H9 (cell line): ENCODE data around the gene AIG1. TPM values are rescaled to one million over a fixed set of nuclear protein-coding genes. Genes with fewer than 3 reads are reported as not detected.

Experiments used
- DNase-seq: peaks from one replicate; pipeline ENCODE4 v3.0.0-alpha.2; 2017
- H2AFZ ChIP-seq: one replicate; pipeline ENCODE4 v1.6.1; 2013; ENCODE audit warnings: mild to moderate bottlenecking, low read length, control low read depth, moderate library complexity
- H2AK5ac ChIP-seq: 2 replicates; pipeline ENCODE4 v1.6.1; 2013; ENCODE audit warnings: low read length, control low read depth, mixed read lengths; ENCODE audit not compliant: insufficient read length
- H2BK120ac ChIP-seq: one replicate; pipeline ENCODE4 v1.6.1; 2013; ENCODE audit warnings: low read depth, mild to moderate bottlenecking, low read length, control low read depth, inconsistent platforms; ENCODE audit not compliant: poor library complexity, severe bottlenecking
- H2BK12ac ChIP-seq: 2 replicates; pipeline ENCODE4 v1.6.1; 2013; ENCODE audit warnings: low read length, control low read depth, mixed read lengths, low read depth; ENCODE audit not compliant: insufficient read length
- H2BK15ac ChIP-seq: 2 replicates; pipeline ENCODE4 v1.6.1; 2013; ENCODE audit warnings: low read depth, low read length, control low read depth
- H2BK20ac ChIP-seq: one replicate; pipeline ENCODE4 v1.6.1; 2013; ENCODE audit warnings: low read depth, mild to moderate bottlenecking, low read length, control low read depth, inconsistent platforms; ENCODE audit not compliant: poor library complexity, severe bottlenecking
- H2BK5ac ChIP-seq: 2 replicates; pipeline ENCODE4 v1.6.1; 2013; ENCODE audit warnings: low read length, control low read depth, mixed read lengths; ENCODE audit not compliant: insufficient read length
- H3K14ac ChIP-seq: 2 replicates; pipeline ENCODE4 v1.6.1; 2013; ENCODE audit warnings: low read length, control low read depth; ENCODE audit not compliant: insufficient read depth
- H3K18ac ChIP-seq: 2 replicates; pipeline ENCODE4 v1.6.1; 2013; ENCODE audit warnings: low read depth, mild to moderate bottlenecking, mixed read lengths, low read length, control low read depth; ENCODE audit not compliant: insufficient read length
- H3K23ac ChIP-seq: 2 replicates; pipeline ENCODE4 v1.6.1; 2013; ENCODE audit warnings: low read length, control low read depth, mixed read lengths, low read depth; ENCODE audit not compliant: insufficient read length
- H3K23me2 ChIP-seq: 2 replicates; pipeline ENCODE4 v1.6.1; 2013; ENCODE audit warnings: low read depth, mild to moderate bottlenecking, mixed read lengths, low read length, control low read depth; ENCODE audit not compliant: insufficient read length, poor library complexity, severe bottlenecking
- H3K27ac ChIP-seq: 2 replicates; pipeline ENCODE4 v1.5.1; 2013; ENCODE audit warnings: low read length, control low read depth, mixed read lengths, low read depth; ENCODE audit not compliant: insufficient read length
- H3K27me3 ChIP-seq: 2 replicates; pipeline ENCODE4 v1.6.1; 2013; ENCODE audit warnings: low read length, control low read depth, inconsistent platforms; ENCODE audit not compliant: insufficient read depth
- H3K4ac ChIP-seq: 2 replicates; pipeline ENCODE4 v1.6.1; 2013; ENCODE audit warnings: low read depth, mild to moderate bottlenecking, control low read depth, inconsistent platforms, low read length, moderate library complexity
- H3K4me1 ChIP-seq: 2 replicates; pipeline ENCODE4 v1.6.1; 2013; ENCODE audit warnings: low read length, control low read depth, inconsistent platforms; ENCODE audit not compliant: insufficient read depth
- H3K4me2 ChIP-seq: 2 replicates; pipeline ENCODE4 v1.6.1; 2013; ENCODE audit warnings: low read length, control low read depth, mixed read lengths; ENCODE audit not compliant: insufficient read length, insufficient read depth
- H3K56ac ChIP-seq: 2 replicates; pipeline ENCODE4 v1.6.1; 2013; ENCODE audit warnings: low read depth, mild to moderate bottlenecking, mixed read lengths, low read length, control low read depth; ENCODE audit not compliant: insufficient read length
- H3K79me1 ChIP-seq: 2 replicates; pipeline ENCODE4 v1.6.1; 2013; ENCODE audit warnings: low read depth, mild to moderate bottlenecking, moderate library complexity, low read length, control low read depth, inconsistent platforms; ENCODE audit not compliant: insufficient read depth, poor library complexity, severe bottlenecking
- H3K79me2 ChIP-seq: 2 replicates; pipeline ENCODE4 v1.6.1; 2013; ENCODE audit warnings: low read length, control low read depth, inconsistent platforms; ENCODE audit not compliant: insufficient read depth
- H3K9ac ChIP-seq: 2 replicates; pipeline ENCODE4 v1.6.1; 2013; ENCODE audit warnings: low read length, control low read depth, mixed read lengths; ENCODE audit not compliant: insufficient read length; ENCODE audit errors: extremely low read depth
- H3K9me3 ChIP-seq: one replicate; pipeline ENCODE4 v1.6.1; 2013; ENCODE audit warnings: low read depth, low read length, inconsistent platforms; ENCODE audit not compliant: control insufficient read depth
- H3T11ph ChIP-seq: one replicate; pipeline ENCODE4 v1.6.1; 2013; ENCODE audit warnings: mild to moderate bottlenecking, low read length, control low read depth, inconsistent platforms
- H4K20me1 ChIP-seq: one replicate; pipeline ENCODE4 v1.6.1; 2013; ENCODE audit not compliant: control insufficient read depth, insufficient read length, insufficient read depth
- H4K5ac ChIP-seq: 2 replicates; pipeline ENCODE4 v1.6.1; 2013; ENCODE audit warnings: low read depth, mild to moderate bottlenecking, mixed read lengths, low read length, control low read depth; ENCODE audit not compliant: insufficient read length
- H4K8ac ChIP-seq: replicated peaks from 2 replicates; pipeline ENCODE4 v1.6.1; 2013; ENCODE audit warnings: low read length, control low read depth, mixed read lengths, low read depth; ENCODE audit not compliant: insufficient read length
- H4K91ac ChIP-seq: 2 replicates; pipeline ENCODE4 v1.6.1; 2013; ENCODE audit warnings: low read depth, mild to moderate bottlenecking, moderate library complexity, mixed read lengths, low read length, control low read depth; ENCODE audit not compliant: insufficient read length
- H3K27ac Mint-ChIP-seq, 3 experiments: 2 replicates in 2 of 3; 3 replicates in 1 of 3; pipeline ENCODE4 v1.8.0; 2020 to 2021; ENCODE audit warnings: mixed read lengths in 3 of 3, mild to moderate bottlenecking in 1 of 3, moderate library complexity in 1 of 3
- H3K27me3 Mint-ChIP-seq: 2 replicates; pipeline ENCODE4 v1.8.0; 2021; ENCODE audit warnings: low read depth, mild to moderate bottlenecking, moderate library complexity, mixed read lengths
- H3K36me3 Mint-ChIP-seq, 3 experiments: 2 replicates in 2 of 3; 3 replicates in 1 of 3; pipeline ENCODE4 v1.8.0; 2020 to 2021; ENCODE audit warnings: low read depth in 3 of 3, mixed read lengths in 3 of 3; ENCODE audit not compliant: insufficient read depth in 1 of 3
- H3K4me1 Mint-ChIP-seq, 2 experiments: 2 replicates each; pipeline ENCODE4 v1.8.0; 2020; ENCODE audit warnings: mixed read lengths in 2 of 2
- H3K4me3 Mint-ChIP-seq, 2 experiments: 2 replicates in 1 of 2; 3 replicates in 1 of 2; pipeline ENCODE4 v1.8.0; 2020 to 2021; ENCODE audit warnings: mild to moderate bottlenecking in 2 of 2, mixed read lengths in 2 of 2, moderate library complexity in 1 of 2
- H3K9me3 Mint-ChIP-seq, 2 experiments: 2 replicates in 1 of 2; 3 replicates in 1 of 2; pipeline ENCODE4 v1.8.0; 2020; ENCODE audit warnings: mild to moderate bottlenecking in 2 of 2, mixed read lengths in 2 of 2, moderate library complexity in 1 of 2
- CTCF ChIP-seq: fragments of 200-600 bp; sonication (generic); conservative IDR thresholded peaks from 3 replicates; pipeline ENCODE4 v1.8.0; 2021; ENCODE audit warnings: antibody characterized with exemption, mild to moderate bottlenecking
- WGBS: extraction: QIAGEN DNeasy Blood & Tissue Kit; methylation state at CpG from one replicate; pipeline ENCODE4 v1.1.7; 2013; ENCODE audit warnings: missing lambda C conversion rate, low lambda C conversion rate, mixed read lengths; ENCODE audit not compliant: insufficient read length; ENCODE audit errors: extremely low coverage; 5-methylcytosine and 5-hydroxymethylcytosine counted together
- total RNA-seq: library from RNA; stranded (reverse); gene quantifications from 2 replicates; pipeline ENCODE4 v1.2.1, GENCODE V29; 2021

AIG1 gene
- total RNA-seq, 1 experiment from 2014 or later, result 44.6 TPM

- Histone ChIP-seq H2BK15ac (no peak overlapping the region), H2BK20ac (no peak overlapping the region), H3K9me3 (no peaks in the 10 kb centered on the region), H3K27ac (no peak overlapping the region), H3K4me1 (no peaks in the 10 kb centered on the region), H3K14ac (no peak overlapping the region), H4K8ac (no peak overlapping the region), H4K5ac (no peak overlapping the region), H3K79me2 (no peaks in the 10 kb centered on the region), H3T11ph (no peak overlapping the region), H4K91ac (no peak overlapping the region), H3K4ac (no peak overlapping the region), H3K9ac (no peak overlapping the region), H3K56ac (no peak overlapping the region), H2BK5ac (no peak overlapping the region), H3K23me2 (no peaks in the 10 kb centered on the region), H3K23ac (no peak overlapping the region), H2BK12ac (no peak overlapping the region), H2AFZ (no peak overlapping the region), H3K4me2 (no peak overlapping the region), H3K79me1 (no peaks in the 10 kb centered on the region), H3K18ac (no peak overlapping the region), H4K20me1 (no peaks in the 10 kb centered on the region), H2AK5ac (no peak overlapping the region), H3K27me3 (no peaks in the 10 kb centered on the region), H2BK120ac (no peak overlapping the region)
- Mint-ChIP-seq H3K9me3 (no peaks in the 10 kb centered on the region), H3K4me1 (peaks cover 3 to 4% of the 10 kb centered on the region in 2 experiments; a peak in 1 of 4 replicates), H3K27me3 (no peaks in the 10 kb centered on the region), H3K27ac (no peak overlapping the region), H3K4me3 (no peak overlapping the region), H3K36me3 (no peaks in the 10 kb centered on the region)
- no peak for TF ChIP-seq CTCF
- DNase-seq, result no peak
- WGBS, result no CpG with 5 or more reads among the region's 2 CpGs
These were observed 39.7 kb downstream of the AIG1 start for GRCh38 chr6:143100429-143100828.
